ENCODE data around the gene UBA5.

DNA sequence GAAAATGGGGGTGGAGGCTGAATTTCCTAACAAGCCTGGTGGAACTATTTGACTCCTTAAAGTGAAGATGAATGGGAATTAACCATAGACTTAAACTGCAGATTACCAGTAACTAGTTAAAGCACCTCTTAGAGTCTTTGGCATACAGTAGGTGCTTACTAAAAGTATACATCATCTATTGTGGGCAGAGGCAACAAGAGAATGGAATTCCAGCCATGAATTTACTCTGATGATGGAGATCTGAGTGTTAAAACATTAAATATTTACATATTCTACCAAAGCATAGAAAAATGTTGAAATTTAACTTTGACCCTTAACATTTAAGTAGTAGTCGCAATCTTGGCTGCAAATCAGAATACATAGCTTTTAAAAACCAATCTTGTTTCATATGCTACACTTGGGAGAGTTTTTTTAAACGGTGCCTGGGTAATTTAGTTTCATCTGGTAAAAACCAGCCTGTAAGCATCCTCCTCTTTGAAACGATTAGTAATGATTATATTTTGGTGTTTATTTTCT, 5.2 kb downstream of the UBA5 start:
- TF ChIP-seq, protein P1, sequence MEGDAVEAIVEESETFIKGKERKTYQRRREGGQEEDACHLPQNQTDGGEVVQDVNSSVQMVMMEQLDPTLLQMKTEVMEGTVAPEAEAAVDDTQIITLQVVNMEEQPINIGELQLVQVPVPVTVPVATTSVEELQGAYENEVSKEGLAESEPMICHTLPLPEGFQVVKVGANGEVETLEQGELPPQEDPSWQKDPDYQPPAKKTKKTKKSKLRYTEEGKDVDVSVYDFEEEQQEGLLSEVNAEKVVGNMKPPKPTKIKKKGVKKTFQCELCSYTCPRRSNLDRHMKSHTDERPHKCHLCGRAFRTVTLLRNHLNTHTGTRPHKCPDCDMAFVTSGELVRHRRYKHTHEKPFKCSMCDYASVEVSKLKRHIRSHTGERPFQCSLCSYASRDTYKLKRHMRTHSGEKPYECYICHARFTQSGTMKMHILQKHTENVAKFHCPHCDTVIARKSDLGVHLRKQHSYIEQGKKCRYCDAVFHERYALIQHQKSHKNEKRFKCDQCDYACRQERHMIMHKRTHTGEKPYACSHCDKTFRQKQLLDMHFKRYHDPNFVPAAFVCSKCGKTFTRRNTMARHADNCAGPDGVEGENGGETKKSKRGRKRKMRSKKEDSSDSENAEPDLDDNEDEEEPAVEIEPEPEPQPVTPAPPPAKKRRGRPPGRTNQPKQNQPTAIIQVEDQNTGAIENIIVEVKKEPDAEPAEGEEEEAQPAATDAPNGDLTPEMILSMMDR (IDR thresholded peaks at IDR 0.05) = no peak
- TF ChIP-seq, protein P2, sequence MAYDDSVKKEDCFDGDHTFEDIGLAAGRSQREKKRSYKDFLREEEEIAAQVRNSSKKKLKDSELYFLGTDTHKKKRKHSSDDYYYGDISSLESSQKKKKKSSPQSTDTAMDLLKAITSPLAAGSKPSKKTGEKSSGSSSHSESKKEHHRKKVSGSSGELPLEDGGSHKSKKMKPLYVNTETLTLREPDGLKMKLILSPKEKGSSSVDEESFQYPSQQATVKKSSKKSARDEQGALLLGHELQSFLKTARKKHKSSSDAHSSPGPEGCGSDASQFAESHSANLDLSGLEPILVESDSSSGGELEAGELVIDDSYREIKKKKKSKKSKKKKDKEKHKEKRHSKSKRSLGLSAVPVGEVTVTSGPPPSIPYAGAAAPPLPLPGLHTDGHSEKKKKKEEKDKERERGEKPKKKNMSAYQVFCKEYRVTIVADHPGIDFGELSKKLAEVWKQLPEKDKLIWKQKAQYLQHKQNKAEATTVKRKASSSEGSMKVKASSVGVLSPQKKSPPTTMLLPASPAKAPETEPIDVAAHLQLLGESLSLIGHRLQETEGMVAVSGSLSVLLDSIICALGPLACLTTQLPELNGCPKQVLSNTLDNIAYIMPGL (CRISPR knock-in tag; IDR thresholded peaks at IDR 0.05; ENCODE audit: borderline replicate concordance) = no peak
- no peak for TF ChIP-seq USF2 (IDR thresholded peaks at IDR 0.05)
- no peak for TF ChIP-seq BHLHE40 (IDR thresholded peaks at IDR 0.05; ENCODE audit: low read depth, low read length)
- TF ChIP-seq ZSCAN20 (CRISPR knock-in tag; IDR thresholded peaks at IDR 0.05) = no peak
- no peak for TF ChIP-seq POLR2A (IDR thresholded peaks at IDR 0.05; ENCODE audit: low read length)
- no peak for TF ChIP-seq KDM1A (IDR thresholded peaks at IDR 0.05; ENCODE audit: low read depth)
- TF ChIP-seq EP300 (IDR thresholded peaks at IDR 0.05) = no peak
- TF ChIP-seq FOSB (CRISPR knock-in tag; IDR thresholded peaks at IDR 0.05) = no peak
